GM13977 (cell line): ENCODE measurements around the gene CAMK2D.

Source experiments
- DNase-seq: peaks from one replicate; pipeline ENCODE4 v3.0.0; 2012; ENCODE audit warnings: low spot score
- in situ Hi-C: fragments of 300-500 bp; cut with MboI; formaldehyde crosslinking; loops from one replicate; pipeline ENCODE4 v1.12.0; 2022; ENCODE audit warnings: low sequenced_read_pairs, low pct_unique_long_range_greater_than_20kb, mixed read lengths, inconsistent platforms; ENCODE audit not compliant: unreplicated experiment
- TF ChIP-seq, protein P1 (sequence below): IDR thresholded peaks from 2 replicates; pipeline ENCODE4 v1.5.1; 2012; ENCODE audit warnings: mild to moderate bottlenecking, control low read depth; ENCODE audit not compliant: insufficient read depth; ENCODE audit errors: extremely low read depth, missing control alignments

Gene CAMK2D

DNA sequence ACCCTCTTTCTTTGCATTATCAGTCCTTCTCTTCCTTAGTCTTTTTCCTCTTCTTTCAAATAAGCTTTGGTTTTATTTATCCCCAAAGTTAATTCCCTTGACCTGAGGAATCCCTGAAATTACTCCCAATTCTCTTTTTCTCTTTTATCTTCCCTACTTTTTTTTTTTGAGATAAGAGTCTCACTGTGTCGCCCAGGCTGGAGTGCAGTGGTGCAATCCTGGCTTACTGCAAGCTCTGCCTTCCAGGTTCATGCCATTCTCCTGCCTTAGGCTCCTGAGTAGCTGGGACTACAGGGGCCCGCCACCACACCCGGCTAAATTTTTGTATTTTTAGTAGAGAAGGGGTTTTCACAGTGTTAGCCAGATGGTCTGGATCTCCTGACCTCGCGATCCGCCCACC, 17.8 kb downstream of the CAMK2D start:
- TF ChIP-seq, protein P1, sequence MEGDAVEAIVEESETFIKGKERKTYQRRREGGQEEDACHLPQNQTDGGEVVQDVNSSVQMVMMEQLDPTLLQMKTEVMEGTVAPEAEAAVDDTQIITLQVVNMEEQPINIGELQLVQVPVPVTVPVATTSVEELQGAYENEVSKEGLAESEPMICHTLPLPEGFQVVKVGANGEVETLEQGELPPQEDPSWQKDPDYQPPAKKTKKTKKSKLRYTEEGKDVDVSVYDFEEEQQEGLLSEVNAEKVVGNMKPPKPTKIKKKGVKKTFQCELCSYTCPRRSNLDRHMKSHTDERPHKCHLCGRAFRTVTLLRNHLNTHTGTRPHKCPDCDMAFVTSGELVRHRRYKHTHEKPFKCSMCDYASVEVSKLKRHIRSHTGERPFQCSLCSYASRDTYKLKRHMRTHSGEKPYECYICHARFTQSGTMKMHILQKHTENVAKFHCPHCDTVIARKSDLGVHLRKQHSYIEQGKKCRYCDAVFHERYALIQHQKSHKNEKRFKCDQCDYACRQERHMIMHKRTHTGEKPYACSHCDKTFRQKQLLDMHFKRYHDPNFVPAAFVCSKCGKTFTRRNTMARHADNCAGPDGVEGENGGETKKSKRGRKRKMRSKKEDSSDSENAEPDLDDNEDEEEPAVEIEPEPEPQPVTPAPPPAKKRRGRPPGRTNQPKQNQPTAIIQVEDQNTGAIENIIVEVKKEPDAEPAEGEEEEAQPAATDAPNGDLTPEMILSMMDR, result no peak
- in situ Hi-C loops, result no loop called here
- no peak for DNase-seq

DNA sequence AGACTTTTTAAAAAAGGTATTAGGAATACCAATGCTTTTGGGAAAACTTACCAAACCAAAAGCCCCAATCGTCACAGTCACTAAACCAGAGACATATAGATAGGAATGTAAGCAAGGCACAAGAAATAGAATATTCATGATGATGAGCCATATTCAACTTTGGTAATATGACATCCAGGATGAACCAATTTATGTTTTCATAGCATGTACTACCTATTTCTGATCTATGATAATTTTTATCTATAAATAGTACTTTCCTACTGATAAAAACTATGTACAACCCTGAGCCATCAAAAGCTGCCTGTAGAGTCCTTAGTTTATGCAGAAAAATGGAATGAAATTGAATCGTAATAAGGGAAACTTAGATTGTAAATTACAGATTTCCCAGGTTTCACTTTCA, 18.9 kb downstream of the CAMK2D start:
- in situ Hi-C loops, result no loop called here
- TF ChIP-seq, protein P1, result no peak
- DNase-seq, result no peak

DNA sequence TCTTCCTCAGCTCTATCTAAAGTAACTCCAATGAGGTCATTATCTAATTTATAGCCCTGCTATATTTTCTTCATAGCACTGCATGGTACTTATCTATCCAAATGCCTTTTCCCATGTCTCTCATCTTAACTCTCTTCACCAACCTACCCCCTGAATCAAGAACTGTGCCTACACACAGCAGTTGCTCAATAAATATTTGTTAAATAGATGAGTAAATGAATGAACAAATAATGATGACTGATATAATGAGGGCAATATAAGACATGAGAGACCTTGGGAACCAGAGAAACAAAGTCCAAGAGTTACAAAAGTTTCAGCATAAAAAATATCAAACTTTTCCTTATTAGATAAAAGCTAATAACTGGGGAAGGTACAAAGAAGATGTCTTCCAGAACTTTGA, 19.6 kb downstream of the CAMK2D start:
- TF ChIP-seq, protein P1, result no peak
- in situ Hi-C loops, result no loop called here
- no peak for DNase-seq

- TF ChIP-seq, protein P1, result no peak
- in situ Hi-C loops, result no loop called here
- no peak for DNase-seq
Observed at GRCh38 chr4:113740857-113741379, 20.6 kb downstream of the CAMK2D start.

DNA sequence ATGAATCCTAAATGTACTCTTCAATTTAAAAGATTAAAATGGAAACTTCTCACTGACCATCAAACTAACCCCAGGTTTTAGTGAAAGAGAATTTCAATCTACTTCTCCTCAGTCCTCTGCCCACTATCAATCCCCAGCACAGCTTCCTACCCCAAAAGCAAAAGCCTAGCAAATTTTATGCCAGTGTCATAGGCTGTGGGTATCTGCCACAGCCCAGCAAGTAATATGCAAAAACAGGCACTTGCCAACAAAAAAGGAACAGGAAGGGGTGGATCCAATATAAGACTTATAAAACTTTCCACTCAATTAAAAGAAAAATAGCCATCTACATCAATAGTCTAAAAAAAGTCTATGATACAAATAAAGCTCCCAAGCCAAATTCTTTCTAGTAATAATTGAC, 22.3 kb downstream of the CAMK2D start:
- in situ Hi-C loops, result no loop called here
- no peak for DNase-seq
- TF ChIP-seq, protein P1, result no peak

DNA sequence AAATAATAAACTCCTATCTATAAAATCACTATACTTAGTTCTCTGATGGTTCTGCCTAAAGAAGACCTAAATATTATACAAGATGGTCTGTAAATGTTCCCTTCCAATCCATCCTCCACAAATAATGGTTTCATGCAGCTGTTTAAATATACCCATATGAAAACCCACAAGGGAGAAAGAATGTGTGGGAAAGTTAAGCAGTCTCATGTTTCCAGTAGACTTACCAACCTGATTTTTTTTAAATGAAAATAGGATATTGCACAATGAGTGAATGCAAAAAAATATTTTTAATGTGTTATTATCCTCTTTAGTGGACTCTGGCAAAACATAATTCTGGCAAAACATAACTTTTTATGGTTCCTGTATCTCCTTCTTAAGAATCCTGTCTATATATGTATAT, 23.3 kb downstream of the CAMK2D start:
- in situ Hi-C loops, result no loop called here
- no peak for DNase-seq
- TF ChIP-seq, protein P1, result no peak

DNA sequence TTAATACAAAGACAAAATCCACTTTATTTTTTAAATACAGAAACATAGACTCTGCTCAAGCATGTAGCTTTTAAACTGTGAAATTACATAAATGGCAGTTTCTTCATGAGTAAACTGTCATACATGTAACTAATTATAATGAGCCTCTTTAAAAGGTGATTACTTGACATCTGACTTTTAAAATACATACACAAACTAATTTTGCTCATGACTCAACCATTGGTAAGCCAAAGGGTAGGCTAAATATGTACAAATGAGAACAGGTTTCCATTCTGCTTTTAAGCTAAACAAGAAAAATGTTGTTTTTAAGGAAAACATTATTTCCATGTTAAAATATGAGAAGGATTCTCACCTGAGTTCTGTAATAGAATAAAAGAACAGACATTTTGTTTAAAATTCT, 27.9 kb downstream of the CAMK2D start:
- DNase-seq, result no peak
- in situ Hi-C loops, result no loop called here
- TF ChIP-seq, protein P1, result no peak
